Ectodermal cell (in vitro differentiated cells): ENCODE data around the gene ZNF644.

Experiments used
- H3K27ac ChIP-seq: 2 replicates; pipeline ENCODE4 v1.7.0; 2013; ENCODE audit warnings: mild to moderate bottlenecking, low read depth, low read length; ENCODE audit not compliant: insufficient read depth, poor library complexity, severe bottlenecking
- H3K27me3 ChIP-seq: 2 replicates; pipeline ENCODE4 v1.7.0; 2013; ENCODE audit warnings: mild to moderate bottlenecking, low read length; ENCODE audit not compliant: insufficient read depth, control insufficient read depth, poor library complexity, severe bottlenecking
- H3K36me3 ChIP-seq: one replicate; pipeline ENCODE4 v1.7.0; 2013; ENCODE audit warnings: low read length; ENCODE audit not compliant: control insufficient read depth, insufficient read depth
- H3K4me1 ChIP-seq: one replicate; pipeline ENCODE4 v1.7.0; 2013; ENCODE audit warnings: low read length; ENCODE audit not compliant: control insufficient read depth, insufficient read depth
- H3K4me3 ChIP-seq: 2 replicates; pipeline ENCODE4 v1.7.0; 2013; ENCODE audit warnings: low read depth, low read length, control low read depth; ENCODE audit not compliant: insufficient read depth
- H3K9me3 ChIP-seq: 2 replicates; pipeline ENCODE4 v1.7.0; 2013; ENCODE audit warnings: mild to moderate bottlenecking, low read length, moderate library complexity; ENCODE audit not compliant: control insufficient read depth
- WGBS, 2 experiments: methylation state at CpG; one replicate each; pipeline ENCODE4 v1.1.7; 2013; ENCODE audit warnings: missing lambda C conversion rate in 2 of 2; 5-methylcytosine and 5-hydroxymethylcytosine counted together

Gene ZNF644

DNA sequence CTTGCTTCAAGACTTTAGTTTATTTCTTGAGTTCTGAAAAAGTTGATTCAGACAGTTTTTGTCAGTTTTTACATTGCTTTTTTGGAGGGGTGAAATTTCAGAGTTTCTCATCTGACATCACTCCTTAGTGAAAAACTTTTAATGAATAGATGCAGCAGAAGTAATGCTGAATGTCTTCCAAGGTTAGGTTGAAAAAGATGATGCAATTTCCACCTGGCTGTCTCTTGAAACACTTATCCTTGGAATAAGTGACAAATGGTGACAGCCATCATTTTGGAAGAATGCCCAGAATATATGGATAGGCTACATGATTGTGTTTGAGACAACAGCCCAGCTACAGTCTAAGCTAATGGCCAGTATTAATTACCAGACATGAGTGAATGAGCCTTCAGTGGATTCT lies 140.8 kb downstream of the ZNF644 start:
- H3K9me3 ChIP-seq, result no peaks in the 10 kb centered on the region
- H3K4me1 ChIP-seq, result no peaks in the 10 kb centered on the region
- H3K4me3 ChIP-seq, result no peak overlapping the region
- H3K27ac ChIP-seq, result no peak overlapping the region
- no peaks in the 10 kb centered on the region for H3K27me3 ChIP-seq
- no peaks in the 10 kb centered on the region for H3K36me3 ChIP-seq

DNA sequence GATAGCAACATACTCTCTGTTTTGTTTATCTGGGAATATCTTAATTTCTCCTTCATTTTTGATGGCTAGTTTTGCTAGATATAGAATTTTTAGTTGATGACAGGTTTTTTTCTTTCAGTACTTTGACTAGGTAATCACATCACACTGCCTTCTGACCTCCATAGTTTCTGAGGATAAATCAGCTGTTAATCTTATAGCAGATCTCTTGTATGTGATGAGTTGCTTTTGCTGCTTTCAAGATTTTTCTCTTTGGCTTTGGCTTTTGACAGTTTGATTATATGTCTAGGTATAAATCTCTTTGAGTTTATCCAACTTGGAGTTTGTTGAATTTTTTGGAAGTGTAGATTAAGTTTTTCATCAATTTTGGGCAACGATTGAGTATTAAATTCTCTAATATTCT lies 142.6 kb downstream of the ZNF644 start:
- Histone ChIP-seq H3K36me3 (no peaks in the 10 kb centered on the region), H3K4me3 (no peak overlapping the region), H3K9me3 (no peaks in the 10 kb centered on the region), H3K27me3 (no peaks in the 10 kb centered on the region), H3K4me1 (no peaks in the 10 kb centered on the region), H3K27ac (no peak overlapping the region)
- 100% methylated on average over 1 of the region's 1 CpG; no CpG with 5 or more reads in 1 of the 2 experiments for WGBS, 2 experiments

DNA sequence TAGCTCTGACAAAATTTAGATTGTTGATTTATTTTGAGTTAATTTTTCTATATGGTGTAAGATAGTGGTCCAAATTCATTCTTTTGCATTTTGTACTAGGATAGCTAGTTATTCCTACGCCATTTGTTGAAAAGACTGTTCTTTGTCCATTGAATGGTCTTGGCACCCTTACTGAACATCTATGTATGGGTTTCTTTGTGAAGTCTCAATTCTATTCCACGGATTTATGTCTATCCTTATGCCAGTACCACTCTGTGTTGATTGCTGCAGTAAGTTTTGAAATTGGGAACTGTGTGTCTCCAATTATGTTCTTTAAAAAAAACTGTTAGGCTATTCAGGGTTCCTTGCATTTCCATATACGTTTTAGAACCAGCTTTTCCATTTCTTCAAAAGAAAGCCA lies 145.7 kb downstream of the ZNF644 start:
- Histone ChIP-seq H3K4me1 (no peaks in the 10 kb centered on the region), H3K36me3 (no peaks in the 10 kb centered on the region), H3K4me3 (no peak overlapping the region), H3K27me3 (no peaks in the 10 kb centered on the region), H3K9me3 (no peaks in the 10 kb centered on the region), H3K27ac (no peak overlapping the region)
- WGBS, 2 experiments, result 93 to 100% methylated on average over 3 of the region's 3 CpGs
